Fibroblast of skin of left quadriceps (primary cell): ENCODE data around the gene ACBD4.

Experiments used
- DNase-seq, 2 experiments: peaks; one replicate each; pipeline ENCODE4 v3.0.0-alpha.2; 2013; ENCODE audit warnings: low read depth in 2 of 2

ACBD4 gene

GRCh38 chr17:45104497-45104896 lies 31.0 kb upstream of the ACBD4 start:
- no peak for DNase-seq

- DNase-seq: no peak
These were observed 30.4 kb upstream of the ACBD4 start for GRCh38 chr17:45104907-45105624.

- no peak for DNase-seq
These were observed 29.4 kb upstream of the ACBD4 start for GRCh38 chr17:45106096-45106495.

- DNase-seq: no peak
These were observed 28.9 kb upstream of the ACBD4 start for GRCh38 chr17:45106582-45106981.

GRCh38 chr17:45107293-45108010 lies 28.0 kb upstream of the ACBD4 start:
- DNase-seq: no peak

- no peak for DNase-seq
These were observed 27.4 kb upstream of the ACBD4 start for GRCh38 chr17:45108051-45108450.

- no peak for DNase-seq
These were observed 26.6 kb upstream of the ACBD4 start for GRCh38 chr17:45108595-45109521.

- DNase-seq: no peak
These were observed 24.5 kb upstream of the ACBD4 start for GRCh38 chr17:45110676-45111611.

GRCh38 chr17:45111850-45112249 lies 23.6 kb upstream of the ACBD4 start:
- DNase-seq: no peak

GRCh38 chr17:45112559-45113423 lies 22.7 kb upstream of the ACBD4 start:
- no peak for DNase-seq

- no peak for DNase-seq
These were observed 22.1 kb upstream of the ACBD4 start for GRCh38 chr17:45113424-45113754.

- no peak for DNase-seq
These were observed 21.2 kb upstream of the ACBD4 start for GRCh38 chr17:45114117-45114932.

GRCh38 chr17:45115015-45115625 lies 20.4 kb upstream of the ACBD4 start:
- no peak for DNase-seq

GRCh38 chr17:45115871-45116270 lies 19.6 kb upstream of the ACBD4 start:
- DNase-seq: no peak

- DNase-seq: no peak
These were observed 19.0 kb upstream of the ACBD4 start for GRCh38 chr17:45116434-45117016.

GRCh38 chr17:45117334-45117733 lies 18.2 kb upstream of the ACBD4 start:
- DNase-seq: no peak

GRCh38 chr17:45117848-45118646 lies 17.4 kb upstream of the ACBD4 start:
- no peak for DNase-seq

- DNase-seq: no peak
These were observed 16.8 kb upstream of the ACBD4 start for GRCh38 chr17:45118691-45119090.
